GM18951 (cell line): ENCODE measurements around the gene ERC1.
"Not testable (repeated sequence)": the region's sequence is repeated elsewhere in the genome, so short reads cannot be mapped to it uniquely, and the experiment has no call there.

Experiments
- POLR2A ChIP-seq: IDR thresholded peaks from 4 replicates; pipeline ENCODE4 v1.6.1; 2011; ENCODE audit warnings: mild to moderate bottlenecking; ENCODE audit not compliant: insufficient read length, insufficient read depth; ENCODE audit errors: extremely low read depth
- in situ Hi-C: fragments of 300-500 bp; cut with MboI; formaldehyde crosslinking; loops from one replicate; pipeline ENCODE4 v1.12.0; 2022; ENCODE audit warnings: low sequenced_read_pairs, mixed read lengths, inconsistent platforms; ENCODE audit not compliant: unreplicated experiment

ERC1 gene

GRCh38 chr12:1310653-1311052 is 319.6 kb downstream of the ERC1 start:
- no peak for TF ChIP-seq POLR2A
- in situ Hi-C loops, result no loop called here

- in situ Hi-C loops, result no loop called here
- TF ChIP-seq POLR2A, result no peak
Measured at GRCh38 chr12:1311145-1311544, 320.1 kb downstream of the ERC1 start.

GRCh38 chr12:1313906-1314305 is 322.9 kb downstream of the ERC1 start:
- no peak for TF ChIP-seq POLR2A
- in situ Hi-C loops, result no loop called here

GRCh38 chr12:1314523-1314922 is 323.5 kb downstream of the ERC1 start:
- in situ Hi-C loops, result no loop called here
- TF ChIP-seq POLR2A, result no peak

GRCh38 chr12:1316991-1317390 is 326.0 kb downstream of the ERC1 start:
- in situ Hi-C loops, result not testable (repeated sequence)

GRCh38 chr12:1318327-1319031 is 327.5 kb downstream of the ERC1 start:
- in situ Hi-C loops, result no loop called here
- no peak for TF ChIP-seq POLR2A

GRCh38 chr12:1319212-1319611 is 328.2 kb downstream of the ERC1 start:
- TF ChIP-seq POLR2A, result no peak
- in situ Hi-C loops, result no loop called here

- TF ChIP-seq POLR2A, result no peak
- in situ Hi-C loops, result no loop called here
Measured at GRCh38 chr12:1320021-1320420, 329.0 kb downstream of the ERC1 start.

GRCh38 chr12:1322821-1323220 is 331.8 kb downstream of the ERC1 start:
- no peak for TF ChIP-seq POLR2A
- in situ Hi-C loops, result no loop called here

GRCh38 chr12:1324099-1324498 is 333.1 kb downstream of the ERC1 start:
- TF ChIP-seq POLR2A, result no peak
- in situ Hi-C loops, result no loop called here

GRCh38 chr12:1324910-1325309 is 333.9 kb downstream of the ERC1 start:
- in situ Hi-C loops, result no loop called here

GRCh38 chr12:1325666-1326065 is 334.6 kb downstream of the ERC1 start:
- in situ Hi-C loops, result no loop called here
- no peak for TF ChIP-seq POLR2A

More at GRCh38 chr12:1324910-1325309, 333.9 kb downstream of the ERC1 start:
- no peak for TF ChIP-seq POLR2A

GRCh38 chr12:1326258-1326657 is 335.2 kb downstream of the ERC1 start:
- TF ChIP-seq POLR2A, result no peak
- in situ Hi-C loops, result no loop called here

GRCh38 chr12:1328391-1328790 is 337.4 kb downstream of the ERC1 start:
- no peak for TF ChIP-seq POLR2A

GRCh38 chr12:1329784-1330476 is 338.9 kb downstream of the ERC1 start:
- in situ Hi-C loops, result no loop called here
- no peak for TF ChIP-seq POLR2A

More at GRCh38 chr12:1328391-1328790, 337.4 kb downstream of the ERC1 start:
- in situ Hi-C loops, result no loop called here

GRCh38 chr12:1330477-1330827 is 339.4 kb downstream of the ERC1 start:
- no peak for TF ChIP-seq POLR2A
- in situ Hi-C loops, result no loop called here
